ENCODE data around the gene DCT. TPM values are rescaled to one million over a fixed set of nuclear protein-coding genes. Genes with fewer than 3 reads are reported as not detected.

The DCT gene
- total RNA-seq, 2 donors from 2014 or later, result 0.11 to 0.39 TPM

- DNase-seq (ENCODE audit: low spot score), result no peak
- no peak overlapping the region for H3K4me3 ChIP-seq
- no peak overlapping the region for H3K27ac ChIP-seq
- no peaks in the 10 kb centered on the region for H3K4me1 ChIP-seq
- H3K27me3 ChIP-seq, result no peaks in the 10 kb centered on the region
- no peaks in the 10 kb centered on the region for H3K36me3 ChIP-seq
- peaks cover 0 to 5% of the 10 kb centered on the region in 2 donors for H3K9me3 ChIP-seq
- TF ChIP-seq, protein P1, sequence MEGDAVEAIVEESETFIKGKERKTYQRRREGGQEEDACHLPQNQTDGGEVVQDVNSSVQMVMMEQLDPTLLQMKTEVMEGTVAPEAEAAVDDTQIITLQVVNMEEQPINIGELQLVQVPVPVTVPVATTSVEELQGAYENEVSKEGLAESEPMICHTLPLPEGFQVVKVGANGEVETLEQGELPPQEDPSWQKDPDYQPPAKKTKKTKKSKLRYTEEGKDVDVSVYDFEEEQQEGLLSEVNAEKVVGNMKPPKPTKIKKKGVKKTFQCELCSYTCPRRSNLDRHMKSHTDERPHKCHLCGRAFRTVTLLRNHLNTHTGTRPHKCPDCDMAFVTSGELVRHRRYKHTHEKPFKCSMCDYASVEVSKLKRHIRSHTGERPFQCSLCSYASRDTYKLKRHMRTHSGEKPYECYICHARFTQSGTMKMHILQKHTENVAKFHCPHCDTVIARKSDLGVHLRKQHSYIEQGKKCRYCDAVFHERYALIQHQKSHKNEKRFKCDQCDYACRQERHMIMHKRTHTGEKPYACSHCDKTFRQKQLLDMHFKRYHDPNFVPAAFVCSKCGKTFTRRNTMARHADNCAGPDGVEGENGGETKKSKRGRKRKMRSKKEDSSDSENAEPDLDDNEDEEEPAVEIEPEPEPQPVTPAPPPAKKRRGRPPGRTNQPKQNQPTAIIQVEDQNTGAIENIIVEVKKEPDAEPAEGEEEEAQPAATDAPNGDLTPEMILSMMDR (IDR thresholded peaks at IDR 0.05), result no peak
Observed at GRCh38 chr13:94495806-94496205, 16.3 kb upstream of the DCT start.

- no peaks in the 10 kb centered on the region for H3K4me1 ChIP-seq
- no peak for DNase-seq (ENCODE audit: low spot score)
- TF ChIP-seq, protein P1 (IDR thresholded peaks at IDR 0.05), result no peak
- no peak overlapping the region for H3K4me3 ChIP-seq
- no peaks in the 10 kb centered on the region for H3K36me3 ChIP-seq
- peaks cover 0 to 5% of the 10 kb centered on the region in 2 donors for H3K9me3 ChIP-seq
- no peak overlapping the region for H3K27ac ChIP-seq
- H3K27me3 ChIP-seq, result no peaks in the 10 kb centered on the region
Observed at GRCh38 chr13:94494026-94494425, 14.5 kb upstream of the DCT start.

DNA sequence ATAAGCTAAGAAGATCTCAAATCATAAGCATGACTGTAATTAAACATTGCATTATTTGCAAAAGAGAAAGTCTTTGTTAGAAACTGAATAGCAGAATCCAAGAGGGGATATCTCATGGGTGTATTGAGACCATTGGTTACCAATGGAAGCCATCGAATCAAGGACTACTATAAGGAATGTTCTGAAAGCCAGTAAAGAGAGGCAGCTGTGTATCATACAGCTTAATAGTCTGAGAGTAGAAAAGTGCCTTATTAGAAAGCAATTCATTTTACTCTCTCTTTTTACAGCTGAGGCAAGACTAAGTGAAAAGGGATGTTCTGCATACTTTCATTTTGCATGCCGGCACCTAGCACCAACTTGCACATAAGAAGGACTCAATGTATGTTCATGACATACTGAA is 7.6 kb upstream of the DCT start:
- Histone ChIP-seq H3K27ac (no peak overlapping the region), H3K9me3 (no peaks in the 10 kb centered on the region), H3K4me3 (no peak overlapping the region), H3K4me1 (no peaks in the 10 kb centered on the region), H3K36me3 (no peaks in the 10 kb centered on the region), H3K27me3 (no peaks in the 10 kb centered on the region)
- TF ChIP-seq, protein P1 (IDR thresholded peaks at IDR 0.05), result no peak
- DNase-seq (ENCODE audit: low spot score), result no peak

- Histone ChIP-seq H3K4me3 (no peak overlapping the region), H3K4me1 (no peaks in the 10 kb centered on the region), H3K27me3 (no peaks in the 10 kb centered on the region), H3K36me3 (no peaks in the 10 kb centered on the region), H3K9me3 (no peaks in the 10 kb centered on the region), H3K27ac (no peak overlapping the region)
- no peak for DNase-seq (ENCODE audit: low spot score)
- TF ChIP-seq, protein P1 (IDR thresholded peaks at IDR 0.05), result no peak
Observed at GRCh38 chr13:94483970-94484369, 4.5 kb upstream of the DCT start.

DNA sequence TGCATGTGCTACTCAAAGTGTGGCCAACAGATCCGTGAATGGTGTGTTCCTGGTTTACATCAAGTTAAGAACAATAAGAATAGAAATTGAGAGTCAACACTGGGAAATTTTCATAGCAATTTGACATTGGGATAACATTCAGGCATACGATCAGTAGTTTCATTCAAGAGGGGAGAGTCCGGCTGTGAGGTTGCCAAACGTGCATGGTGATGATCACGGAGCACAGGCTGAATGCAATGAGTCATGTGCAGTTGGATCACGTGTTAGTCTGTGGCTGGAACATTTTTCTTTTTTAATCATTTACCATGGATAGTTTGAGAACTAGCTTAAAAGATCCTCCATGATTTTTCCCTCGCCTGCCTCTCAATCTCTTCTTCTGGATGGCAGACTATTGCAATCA is 2.5 kb upstream of the DCT start:
- TF ChIP-seq, protein P1 (IDR thresholded peaks at IDR 0.05), result no peak
- DNase-seq (ENCODE audit: low spot score), result peak; percentile 64
- Histone ChIP-seq H3K9me3 (no peaks in the 10 kb centered on the region), H3K27me3 (no peaks in the 10 kb centered on the region), H3K4me1 (no peaks in the 10 kb centered on the region), H3K36me3 (no peaks in the 10 kb centered on the region), H3K27ac (peak overlapping the region in 1 of 2 donors; percentile 2), H3K4me3 (no peak overlapping the region)

GRCh38 chr13:94480672-94481145 is 1.2 kb upstream of the DCT start:
- Histone ChIP-seq H3K9me3 (no peaks in the 10 kb centered on the region), H3K27ac (peak overlapping the region in 1 of 2 donors; percentile 29), H3K27me3 (no peaks in the 10 kb centered on the region), H3K36me3 (no peaks in the 10 kb centered on the region), H3K4me1 (no peaks in the 10 kb centered on the region), H3K4me3 (no peak overlapping the region)
- DNase-seq (ENCODE audit: low spot score), result no peak
- TF ChIP-seq, protein P1 (IDR thresholded peaks at IDR 0.05), result no peak

Measured in right atrium auricular region (tissue), 2 donors.